ENCODE measurements around the gene CPSF4L. TPM values are rescaled to one million over a fixed set of nuclear protein-coding genes. Genes with fewer than 3 reads are reported as not detected.

CPSF4L gene
- total RNA-seq, 4 donors from 2014 or later = 0.65 TPM; not detected in 3

- TF ChIP-seq CTCF (IDR thresholded peaks at IDR 0.05) = no peak
- DNase-seq (ENCODE audit: low spot score) (no peak), ATAC-seq (ENCODE audit: low FRiP score) (no peak)
Observed at GRCh38 chr17:73210002-73210678, 51.5 kb downstream of the CPSF4L start.

- TF ChIP-seq CTCF (IDR thresholded peaks at IDR 0.05) = no peak
- ATAC-seq (ENCODE audit: low FRiP score) (no peak), DNase-seq (ENCODE audit: low spot score) (no peak)
Observed at GRCh38 chr17:73209436-73209835, 52.2 kb downstream of the CPSF4L start.

GRCh38 chr17:73208139-73208827 is 53.4 kb downstream of the CPSF4L start:
- TF ChIP-seq CTCF (IDR thresholded peaks at IDR 0.05) = no peak
- DNase-seq (ENCODE audit: low spot score) = no peak
- no peak for ATAC-seq (ENCODE audit: low FRiP score)

- no peak for TF ChIP-seq CTCF (IDR thresholded peaks at IDR 0.05)
- ATAC-seq (ENCODE audit: low FRiP score) = no peak
- DNase-seq (ENCODE audit: low spot score) = no peak
Observed at GRCh38 chr17:73205459-73205961, 56.2 kb downstream of the CPSF4L start.

- no peak for ATAC-seq (ENCODE audit: low FRiP score)
- no peak for TF ChIP-seq CTCF (IDR thresholded peaks at IDR 0.05)
- DNase-seq (ENCODE audit: low spot score) = no peak
Observed at GRCh38 chr17:73203788-73204479, 57.7 kb downstream of the CPSF4L start.

GRCh38 chr17:73203135-73203787 is 58.4 kb downstream of the CPSF4L start:
- ATAC-seq (ENCODE audit: low FRiP score) (no peak), DNase-seq (ENCODE audit: low spot score) (no peak)
- TF ChIP-seq CTCF (IDR thresholded peaks at IDR 0.05) = no peak
